ELF-1 (cell line): ENCODE results near the gene ACSF3.

Experiments
- DNase-seq: peaks from one replicate; pipeline ENCODE4 v3.0.0-alpha.2; 2016; ENCODE audit warnings: low read depth, low spot score

ACSF3 gene

GRCh38 chr16:89130448-89130847, 36.8 kb downstream of the ACSF3 start:
- DNase-seq, result no peak

GRCh38 chr16:89131783-89132182, 38.1 kb downstream of the ACSF3 start:
- DNase-seq, result no peak

DNA sequence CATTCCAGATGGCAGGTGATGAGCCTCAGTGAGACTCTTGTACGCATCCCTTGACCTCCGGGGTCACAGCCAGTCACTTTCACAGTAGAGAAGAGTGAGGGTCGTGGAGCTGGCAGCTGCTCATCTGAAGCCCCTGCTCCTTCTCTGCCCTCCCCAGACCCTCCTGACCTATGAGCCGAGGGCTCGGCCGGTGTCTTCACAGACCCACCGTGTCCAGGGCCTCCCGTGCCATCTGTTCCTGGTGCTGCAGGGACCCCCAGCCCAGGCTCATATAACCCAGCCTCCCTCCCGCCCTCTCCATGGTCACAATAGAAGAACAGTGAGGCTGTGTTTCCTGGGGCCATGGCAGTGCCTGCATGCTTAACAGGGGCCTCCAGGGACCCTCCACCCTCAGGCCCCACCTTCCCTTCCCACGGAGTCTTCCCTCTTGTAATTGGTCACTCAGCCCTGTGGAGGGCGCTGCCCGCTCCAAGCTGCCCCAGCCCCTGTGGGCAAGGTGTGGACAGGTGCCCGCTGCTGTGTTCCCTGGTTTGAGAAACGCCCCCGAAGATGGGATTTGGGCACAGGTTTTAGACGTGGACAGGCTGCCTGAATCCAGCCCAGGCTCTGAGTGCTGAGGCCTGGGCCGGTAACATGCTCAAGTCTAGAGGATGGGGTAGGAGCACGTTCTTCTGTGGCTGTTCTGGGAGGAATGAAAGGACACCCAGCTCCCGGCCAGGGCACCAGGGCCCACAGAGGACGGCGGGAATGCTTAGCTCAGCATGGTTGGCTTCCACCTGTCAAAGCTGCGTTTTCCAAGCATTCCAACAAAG, 38.7 kb downstream of the ACSF3 start:
- no peak for DNase-seq

DNA sequence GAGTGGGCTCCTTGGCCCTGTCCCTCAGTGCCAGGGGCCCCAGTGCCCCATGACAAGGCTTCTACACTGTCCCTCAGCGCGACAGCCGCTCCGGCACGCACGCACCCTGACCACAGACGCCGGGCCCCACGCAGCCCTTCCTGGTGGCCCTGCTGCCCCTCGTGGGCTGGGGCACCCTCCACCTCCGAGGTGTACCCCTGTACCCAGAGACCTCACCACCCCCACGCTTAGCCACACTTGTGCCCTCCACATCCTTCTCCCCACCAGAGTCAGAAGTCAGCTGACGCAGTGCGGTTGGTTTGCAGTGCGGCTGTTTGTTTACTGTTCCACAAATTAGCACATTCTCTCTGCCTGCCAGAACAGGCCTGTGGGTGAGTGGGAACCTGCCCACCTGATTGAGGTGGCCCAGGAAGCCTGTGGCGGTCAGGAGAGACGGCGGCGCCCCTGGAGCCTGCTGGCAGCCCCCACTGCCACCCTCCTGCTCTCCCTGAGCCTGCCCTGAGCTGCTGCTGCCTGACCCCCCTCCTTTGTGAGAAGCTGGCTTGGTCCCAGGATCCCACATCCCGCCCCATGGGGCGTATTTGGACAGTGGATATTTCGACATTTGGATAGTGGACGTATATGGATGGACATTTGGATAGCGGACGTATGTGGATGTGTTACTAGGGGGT, 39.9 kb downstream of the ACSF3 start:
- no peak for DNase-seq

GRCh38 chr16:89134269-89134668, 40.6 kb downstream of the ACSF3 start:
- no peak for DNase-seq

- DNase-seq, result no peak
These were observed 41.5 kb downstream of the ACSF3 start for GRCh38 chr16:89135166-89135565.

DNA sequence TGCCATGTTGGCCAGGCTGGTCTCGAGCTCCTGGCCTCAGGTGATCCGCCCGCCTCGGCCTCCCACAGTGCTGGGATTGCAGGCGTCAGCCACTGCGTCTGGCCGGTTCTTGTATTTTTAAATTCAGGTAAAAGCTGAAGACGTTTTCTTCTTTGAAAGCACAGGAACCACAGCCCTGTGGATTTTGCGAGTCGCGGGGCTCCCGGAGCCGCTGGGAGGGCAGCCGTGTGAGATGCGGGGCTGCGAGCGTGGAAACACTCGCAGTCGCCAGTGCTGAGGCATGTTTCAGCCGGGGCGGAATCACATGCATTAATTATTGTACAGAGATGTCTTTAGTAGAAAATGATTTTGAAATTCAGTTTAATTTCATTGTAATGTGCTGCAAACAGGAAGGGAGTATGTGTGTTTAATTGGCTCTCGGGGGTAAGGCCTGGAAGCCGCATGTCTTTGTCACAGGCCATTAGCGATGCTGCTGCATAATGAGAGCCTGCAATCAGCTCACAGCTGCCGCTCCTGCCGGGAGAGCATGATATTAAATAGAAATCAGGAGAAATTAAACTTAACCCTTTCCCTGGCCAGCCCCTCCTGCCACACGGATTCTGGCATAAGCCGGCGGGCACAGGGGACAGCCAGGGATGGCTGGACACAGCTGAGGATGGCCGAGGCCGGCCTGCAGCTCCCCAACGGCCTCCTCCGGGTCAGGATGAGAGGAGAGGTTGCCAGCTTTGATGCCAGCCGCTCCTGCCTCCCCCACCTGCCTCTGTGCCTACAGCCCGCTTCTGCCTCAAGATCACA, 42.5 kb downstream of the ACSF3 start:
- DNase-seq, result no peak

DNA sequence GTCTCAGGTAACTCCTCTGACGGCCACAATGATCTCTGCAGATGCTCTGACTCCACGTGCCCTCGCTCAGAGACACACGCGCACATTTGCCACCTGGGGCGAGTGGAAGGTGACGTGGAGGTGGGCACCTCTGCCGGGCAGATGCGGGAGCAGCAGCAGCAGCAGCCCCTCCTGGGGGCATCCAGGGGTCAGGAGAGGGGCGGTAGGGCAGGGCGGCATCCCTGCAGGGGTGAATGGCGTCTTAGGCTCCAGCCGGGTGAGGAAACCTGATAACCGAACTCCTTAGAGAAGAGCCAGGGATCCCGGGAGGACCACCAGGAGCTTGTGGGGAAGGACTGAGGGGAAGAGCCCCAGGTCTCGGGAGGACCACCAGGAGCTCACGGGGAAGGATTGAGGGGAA, 43.3 kb downstream of the ACSF3 start:
- DNase-seq, result no peak

GRCh38 chr16:89137666-89138512, 44.2 kb downstream of the ACSF3 start:
- no peak for DNase-seq

GRCh38 chr16:89138513-89138795, 44.8 kb downstream of the ACSF3 start:
- DNase-seq, result no peak

GRCh38 chr16:89138843-89139520, 45.3 kb downstream of the ACSF3 start:
- DNase-seq, result no peak

DNA sequence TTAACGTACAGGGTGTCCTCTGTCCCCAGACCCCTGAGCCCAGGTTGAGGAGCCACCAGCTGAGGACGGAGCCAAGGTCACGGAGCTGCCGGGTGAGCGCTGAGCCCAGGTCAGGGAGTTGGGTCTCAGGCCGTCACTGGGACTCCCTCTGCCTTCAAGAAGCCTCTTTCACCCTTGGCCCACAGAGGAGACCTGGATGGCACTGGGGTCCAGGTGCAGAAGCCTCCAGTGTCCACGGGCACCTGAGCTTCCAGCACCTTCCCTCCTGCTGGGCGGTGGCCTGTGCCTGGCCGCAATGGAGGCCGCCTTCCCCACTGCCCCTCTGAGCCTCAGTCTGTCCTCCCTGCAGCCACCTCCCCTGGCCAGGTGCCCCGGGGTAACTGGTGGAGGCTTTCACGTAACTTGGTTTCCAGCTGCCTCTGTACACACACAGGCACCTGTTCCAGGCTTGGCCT, 46.3 kb downstream of the ACSF3 start:
- no peak for DNase-seq

DNA sequence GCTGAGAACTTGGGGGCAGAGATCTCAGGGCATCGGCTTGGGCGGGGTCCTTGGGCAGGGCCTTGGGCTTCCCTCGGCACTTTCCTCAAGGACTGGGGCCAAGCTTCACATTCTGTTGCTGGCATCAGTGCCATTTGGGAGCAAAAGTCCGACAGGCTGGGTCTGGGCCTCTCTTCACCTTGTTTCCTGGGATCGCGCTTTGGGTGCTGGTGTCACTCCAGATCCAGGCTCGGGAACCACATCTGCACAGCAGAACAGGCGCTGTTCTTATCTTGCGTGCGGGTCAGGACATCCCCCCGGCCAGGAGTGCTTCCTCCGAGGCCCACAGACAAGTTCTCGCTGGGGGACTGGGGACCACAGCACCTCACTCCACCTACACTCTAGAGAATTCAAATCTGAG, 46.7 kb downstream of the ACSF3 start:
- no peak for DNase-seq

DNA sequence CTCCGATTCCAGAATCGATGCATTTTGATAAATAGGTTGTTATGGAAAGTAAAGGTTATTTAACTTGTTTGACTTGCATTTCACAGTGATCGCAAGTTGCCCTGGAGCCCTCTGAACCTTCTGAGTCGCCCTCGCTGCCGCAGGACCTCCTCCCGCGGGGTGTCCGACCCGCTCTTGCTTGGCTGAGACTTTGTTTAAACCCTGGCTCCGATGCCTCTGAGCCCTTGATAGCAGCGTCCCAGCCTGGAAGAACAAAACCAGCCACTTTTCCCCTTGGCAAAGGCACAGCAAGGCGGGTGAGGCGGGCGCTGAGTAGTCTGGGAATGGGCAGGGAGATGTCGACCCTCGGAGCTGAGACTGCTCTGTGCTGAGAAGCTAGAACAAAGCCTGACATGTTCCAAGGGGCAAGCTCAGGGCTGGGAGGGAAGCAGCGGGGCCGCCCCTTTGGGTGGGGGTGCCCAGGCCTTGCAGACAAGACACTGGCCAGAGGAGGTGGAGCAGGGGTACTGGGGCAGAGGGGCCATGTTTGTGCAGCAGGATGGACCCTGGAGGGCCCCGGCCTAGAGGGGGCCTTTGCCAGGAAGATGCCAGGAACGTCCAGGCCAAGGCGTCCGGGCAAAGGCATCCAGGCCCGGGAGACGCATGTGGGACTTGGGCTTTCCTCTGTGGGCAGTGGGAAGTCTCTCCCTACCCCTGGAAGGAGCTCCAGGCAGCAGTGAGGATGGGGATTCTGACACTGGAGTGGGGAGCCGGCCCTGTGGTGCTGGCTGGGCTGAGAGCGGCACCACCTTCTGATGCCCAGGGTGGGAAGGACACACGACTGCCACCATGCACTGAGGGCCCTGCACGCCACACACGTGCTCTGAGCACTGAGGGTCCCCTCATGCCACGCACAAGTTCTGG, 47.6 kb downstream of the ACSF3 start:
- no peak for DNase-seq

DNA sequence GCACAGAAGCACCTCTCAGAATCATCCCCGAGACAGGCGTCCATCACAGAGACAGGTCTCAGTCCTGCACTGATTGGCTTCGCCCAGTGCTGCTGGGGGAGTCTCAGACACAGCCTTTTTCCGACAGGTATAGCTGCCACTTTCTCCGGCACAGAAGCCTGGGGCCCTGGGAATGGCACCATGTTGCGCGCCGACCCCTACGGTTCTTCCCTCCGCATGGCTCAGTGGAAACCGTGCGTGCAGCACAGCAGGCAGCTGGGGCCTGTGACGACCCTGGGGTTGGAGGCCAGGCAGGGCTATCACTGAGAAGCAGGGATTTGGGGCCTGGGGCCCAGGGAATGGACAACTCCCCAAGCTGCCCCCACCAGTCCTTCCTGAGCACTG, 48.2 kb downstream of the ACSF3 start:
- no peak for DNase-seq

GRCh38 chr16:89142474-89143195, 49.0 kb downstream of the ACSF3 start:
- DNase-seq, result no peak

GRCh38 chr16:89143201-89143741, 49.6 kb downstream of the ACSF3 start:
- no peak for DNase-seq

- no peak for DNase-seq
These were observed 50.4 kb downstream of the ACSF3 start for GRCh38 chr16:89143911-89144675.
